Thyroid gland (tissue), 4 donors: ENCODE data around the gene HSPB2.

ENCODE experiments used
- CTCF ChIP-seq, 6 experiments: fragments of 200-600 bp in 3 of 6; fragments of 450-650 bp in 3 of 6; sonication (generic) in 3 of 6; IDR thresholded peaks; one replicate each; pipeline ENCODE4 v1.5.1; 2016 to 2019; ENCODE audit warnings: antibody characterized with exemption in 6 of 6, mild to moderate bottlenecking in 2 of 6, inconsistent platforms in 1 of 6, moderate library complexity in 1 of 6
- POLR2A ChIP-seq, 2 donors: fragments of 450-650 bp; IDR thresholded peaks; one replicate each; pipeline ENCODE4 v1.6.1; 2017; ENCODE audit warnings: antibody characterized with exemption in 2 of 2, mild to moderate bottlenecking in 2 of 2, moderate library complexity in 1 of 2

- TF ChIP-seq POLR2A (IDR thresholded peaks at IDR 0.05), result no peak
- TF ChIP-seq CTCF (IDR thresholded peaks at IDR 0.05), result no peak
Measured at GRCh38 chr11:111879637-111879960, 32.9 kb upstream of the HSPB2 start.
